Endothelial cell of umbilical vein (primary cell): ENCODE data around the gene DGKB. TPM values are rescaled to one million over a fixed set of nuclear protein-coding genes. Genes with fewer than 3 reads are reported as not detected.

ENCODE experiments used
- BruUV-seq: library from RNA; stranded (reverse); fragments of 400-500 nt; replicated peaks from 2 replicates; lab custom pipeline; 2021; lab: Mats Ljungman, UMichigan
- CTCF ChIA-PET: fragments of 300-600, 350-600 bp; sonication (Branson Sonifier 250); formaldehyde crosslinking; loops from one replicate; lab custom pipeline; 2021; ENCODE audit warnings: antibody characterized with exemption, inconsistent platforms; lab: Charles Lee
- POLR2A ChIA-PET: fragments of 300-600, 350-600 bp; sonication (Branson Sonifier 250); formaldehyde crosslinking; loops from one replicate; lab custom pipeline; 2021; ENCODE audit warnings: antibody characterized with exemption, inconsistent platforms; lab: Charles Lee
- DNase-seq: peaks from one replicate; pipeline ENCODE4 v3.0.0-alpha.2; 2011; ENCODE audit warnings: low read depth, low spot score
- FAIRE-seq: peaks from 2 replicates; lab custom pipeline; 2011; peaks lifted over from hg19 to GRCh38; lab: Jason Lieb, UNC
- H2AFZ ChIP-seq: 2 replicates; pipeline ENCODE4 v1.6.0; 2012; ENCODE audit warnings: low read depth, low read length, control low read depth, inconsistent platforms
- H3K27ac ChIP-seq: 2 replicates; pipeline ENCODE4 v1.5.1; 2011; ENCODE audit warnings: low read depth, mild to moderate bottlenecking, control low read depth, low read length, moderate library complexity; ENCODE audit not compliant: insufficient read depth
- H3K27me3 ChIP-seq, 2 experiments: 2 replicates each; pipeline versions ENCODE4 v1.6.0 to v1.6.1; 2011; ENCODE audit warnings: low read length in 2 of 2, mixed read lengths in 1 of 2; ENCODE audit not compliant: control insufficient read depth in 2 of 2, insufficient read depth in 2 of 2
- H3K36me3 ChIP-seq, 2 experiments: 2 replicates in 1 of 2; 3 replicates in 1 of 2; pipeline ENCODE4 v1.5.1; 2011; ENCODE audit warnings: low read length in 2 of 2, mild to moderate bottlenecking in 1 of 2, moderate library complexity in 1 of 2; ENCODE audit not compliant: control insufficient read depth in 2 of 2, insufficient read depth in 2 of 2; ENCODE audit errors: extremely low read depth in 1 of 2
- H3K4me1 ChIP-seq: 3 replicates; pipeline ENCODE4 v1.5.1; 2011; ENCODE audit warnings: mild to moderate bottlenecking, low read length; ENCODE audit not compliant: control insufficient read depth, insufficient read depth; ENCODE audit errors: extremely low read depth
- H3K4me2 ChIP-seq: 2 replicates; pipeline ENCODE4 v1.6.1; 2011; ENCODE audit warnings: low read length, control low read depth, mixed read lengths; ENCODE audit not compliant: insufficient read depth
- H3K4me3 ChIP-seq, 3 experiments: fragments of 200-600 bp in 1 of 3; sonication (generic), shearing (Covaris generic) in 1 of 3; replicated peaks in 1 of 3; 2 replicates each; pipeline ENCODE4 v1.5.1; 2011 to 2016; ENCODE audit warnings: control low read depth in 3 of 3, low read length in 3 of 3, mild to moderate bottlenecking in 2 of 3, inconsistent platforms in 1 of 3, low read depth in 1 of 3, moderate library complexity in 1 of 3; ENCODE audit not compliant: insufficient read depth in 1 of 3
- H3K79me2 ChIP-seq: 2 replicates; pipeline ENCODE4 v1.6.0; 2012; ENCODE audit warnings: low read length, inconsistent platforms; ENCODE audit not compliant: control insufficient read depth, insufficient read depth
- H3K9ac ChIP-seq: replicated peaks from 2 replicates; pipeline ENCODE3; 2011; ENCODE audit warnings: low read length, control low read depth; ENCODE audit not compliant: insufficient read depth; ENCODE audit errors: extremely low read depth
- H3K9me1 ChIP-seq: replicated peaks from 3 replicates; pipeline ENCODE4 v1.6.0; 2011; ENCODE audit warnings: mild to moderate bottlenecking, low read length; ENCODE audit not compliant: control insufficient read depth, insufficient read depth; ENCODE audit errors: extremely low read depth
- H3K9me3 ChIP-seq: replicated peaks from 2 replicates; pipeline ENCODE4 v1.5.1; 2012; ENCODE audit warnings: low read length, inconsistent platforms; ENCODE audit not compliant: control insufficient read depth, insufficient read depth
- H4K20me1 ChIP-seq: replicated peaks from 2 replicates; pipeline ENCODE3; 2011; ENCODE audit warnings: mild to moderate bottlenecking, low read length; ENCODE audit not compliant: control insufficient read depth, insufficient read depth; ENCODE audit errors: extremely low read depth
- EZH2 ChIP-seq: IDR thresholded peaks from 2 replicates; pipeline ENCODE4 v1.6.1; 2012; ENCODE audit warnings: borderline replicate concordance, low read depth, mild to moderate bottlenecking, moderate library complexity, low read length, inconsistent platforms; ENCODE audit not compliant: severe bottlenecking
- FOS ChIP-seq: IDR thresholded peaks from 2 replicates; pipeline ENCODE4 v1.6.1; 2011; ENCODE audit warnings: mild to moderate bottlenecking, low read length, moderate library complexity, borderline replicate concordance; ENCODE audit not compliant: insufficient read depth
- GATA2 ChIP-seq: IDR thresholded peaks from 2 replicates; pipeline ENCODE4 v1.7.0; 2011; ENCODE audit warnings: low read depth, mild to moderate bottlenecking, moderate library complexity, mixed read lengths, low read length; ENCODE audit not compliant: insufficient read length, insufficient read depth
- JUN ChIP-seq: IDR thresholded peaks from 2 replicates; pipeline ENCODE4 v1.6.1; 2011; ENCODE audit warnings: borderline replicate concordance, low read depth; ENCODE audit not compliant: insufficient read length, insufficient read depth
- MYC ChIP-seq: IDR thresholded peaks from one replicate; pipeline ENCODE4 v1.6.1; 2011; ENCODE audit warnings: mild to moderate bottlenecking, low read depth, low read length
- POLR2A ChIP-seq: IDR thresholded peaks from 2 replicates; pipeline ENCODE4 v1.6.1; 2012; ENCODE audit warnings: low read depth, mild to moderate bottlenecking, control low read depth, low read length
- POLR2AphosphoS5 ChIP-seq: IDR thresholded peaks from 2 replicates; pipeline ENCODE4 v1.6.1; 2012; ENCODE audit warnings: low read depth, mild to moderate bottlenecking, control low read depth, low read length, moderate library complexity; ENCODE audit not compliant: insufficient read depth
- dilution Hi-C: fragments of 300-500 bp; cut with MboI; formaldehyde crosslinking; loops from one replicate; pipeline ENCODE4 v1.15.0; 2019; ENCODE audit warnings: low sequenced_read_pairs; ENCODE audit not compliant: extremely low pct_ligation_motif_present
- intact Hi-C: fragments of 100-400 bp; cut with micrococcal nuclease; formaldehyde crosslinking; loops from one replicate; pipeline ENCODE4 v1.10.0; 2022
- polyA plus RNA-seq, 4 experiments: library from polyadenylated mRNA; depleted of rRNA in 3 of 4; stranded (reverse) in 3 of 4; unstranded in 1 of 4; fragments of >200 nt; gene quantifications; 2 replicates each; pipeline versions ENCODE4 v1.2.1 to v1.2.3, GENCODE V29; 2011 to 2012; ENCODE audit warnings: missing spikeins in 1 of 4
- total RNA-seq: library from RNA; stranded (reverse); gene quantifications from 2 replicates; pipeline ENCODE4 v1.2.3, GENCODE V29; 2021
- TF ChIP-seq, protein P1 (sequence below), 2 donors: IDR thresholded peaks; 1 replicate in 1 of 2; 2 replicates in 1 of 2; pipeline ENCODE4 v1.5.1; 2011; ENCODE audit warnings: low read length in 2 of 2, mild to moderate bottlenecking in 2 of 2, moderate library complexity in 2 of 2, control low read depth in 1 of 2, inconsistent platforms in 1 of 2, low read depth in 1 of 2; ENCODE audit not compliant: insufficient read depth in 1 of 2; ENCODE audit errors: extremely low read depth in 1 of 2

The DGKB gene
- total and polyA plus RNA-seq, 2 donors (not counting 3 experiments of a cell fraction or from before 2014, with no cell fraction given): not detected

DNA sequence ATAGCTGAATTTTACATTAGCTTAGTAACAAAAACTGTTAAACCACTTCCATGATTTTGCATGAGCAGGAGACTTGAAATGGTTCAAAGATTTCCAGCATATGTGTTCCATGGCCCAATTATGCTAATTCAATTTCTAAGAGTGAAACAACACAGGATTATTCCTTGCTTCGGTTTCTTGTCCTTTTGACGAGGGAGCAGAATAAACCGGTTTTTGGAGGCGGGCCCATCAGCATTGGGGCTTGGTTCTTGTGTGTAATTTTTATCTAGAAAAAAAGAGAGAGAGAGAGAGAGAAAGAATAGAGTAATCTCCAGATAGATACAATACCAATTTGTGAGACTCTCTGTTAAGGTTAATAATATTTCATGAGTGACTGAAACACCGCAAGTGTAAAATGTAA, 753.6 kb downstream of the DGKB start:
- Histone ChIP-seq H3K27ac (no peak overlapping the region), H3K9me3 (no peaks in the 10 kb centered on the region), H3K27me3 (no peaks in the 10 kb centered on the region), H3K36me3 (no peaks in the 10 kb centered on the region), H3K9me1 (no peaks in the 10 kb centered on the region), H3K9ac (no peak overlapping the region), H3K4me2 (no peak overlapping the region), H2AFZ (no peak overlapping the region), H3K4me1 (no peaks in the 10 kb centered on the region), H3K4me3 (no peak overlapping the region), H3K79me2 (no peaks in the 10 kb centered on the region), H4K20me1 (no peaks in the 10 kb centered on the region)
- ChIA-PET CTCF (no interaction called here), POLR2A (no interaction called here)
- intact Hi-C loops: no loop called here
- TF ChIP-seq, protein P1, sequence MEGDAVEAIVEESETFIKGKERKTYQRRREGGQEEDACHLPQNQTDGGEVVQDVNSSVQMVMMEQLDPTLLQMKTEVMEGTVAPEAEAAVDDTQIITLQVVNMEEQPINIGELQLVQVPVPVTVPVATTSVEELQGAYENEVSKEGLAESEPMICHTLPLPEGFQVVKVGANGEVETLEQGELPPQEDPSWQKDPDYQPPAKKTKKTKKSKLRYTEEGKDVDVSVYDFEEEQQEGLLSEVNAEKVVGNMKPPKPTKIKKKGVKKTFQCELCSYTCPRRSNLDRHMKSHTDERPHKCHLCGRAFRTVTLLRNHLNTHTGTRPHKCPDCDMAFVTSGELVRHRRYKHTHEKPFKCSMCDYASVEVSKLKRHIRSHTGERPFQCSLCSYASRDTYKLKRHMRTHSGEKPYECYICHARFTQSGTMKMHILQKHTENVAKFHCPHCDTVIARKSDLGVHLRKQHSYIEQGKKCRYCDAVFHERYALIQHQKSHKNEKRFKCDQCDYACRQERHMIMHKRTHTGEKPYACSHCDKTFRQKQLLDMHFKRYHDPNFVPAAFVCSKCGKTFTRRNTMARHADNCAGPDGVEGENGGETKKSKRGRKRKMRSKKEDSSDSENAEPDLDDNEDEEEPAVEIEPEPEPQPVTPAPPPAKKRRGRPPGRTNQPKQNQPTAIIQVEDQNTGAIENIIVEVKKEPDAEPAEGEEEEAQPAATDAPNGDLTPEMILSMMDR (IDR thresholded peaks at IDR 0.05; ENCODE audit: extremely low read depth in 1 of 2, insufficient read depth in 1 of 2, low read depth in 1 of 2, low read length in 2 of 2): no peak
- no peak for TF ChIP-seq JUN
- no peak for TF ChIP-seq EZH2
- no peak for TF ChIP-seq FOS
- no peak for TF ChIP-seq MYC
- TF ChIP-seq POLR2AphosphoS5: no peak
- TF ChIP-seq POLR2A: no peak
- no peak for TF ChIP-seq GATA2
- no TSS peak for BruUV-seq
- dilution Hi-C loops: no loop called here
- no peak for FAIRE-seq
- DNase-seq: no peak
